HepG2 (cell line): ENCODE results near the gene GRK4. TPM values are rescaled to one million over a fixed set of nuclear protein-coding genes. Genes with fewer than 3 reads are reported as not detected.

Source experiments
- FOSL2 ChIP-seq: sonication (generic); formaldehyde crosslinking; IDR thresholded peaks from 2 replicates; pipeline ENCODE4 v1.4.0; 2020; ENCODE audit warnings: missing genetic modification reagents
- TAF1 ChIP-seq: sonication (generic); formaldehyde crosslinking; IDR thresholded peaks from 2 replicates; pipeline ENCODE4 v1.4.0; 2020; ENCODE audit warnings: missing genetic modification reagents
- ZBTB40 ChIP-seq, 2 experiments: fragments of 450-650 bp in 1 of 2; sonication (generic) in 1 of 2; formaldehyde crosslinking in 1 of 2; IDR thresholded peaks; 2 replicates each; pipeline versions ENCODE4 v1.6.1 to v1.8.0; 2016 to 2022; ENCODE audit warnings: antibody characterized with exemption in 1 of 2, mild to moderate bottlenecking in 1 of 2, missing genetic modification reagents in 1 of 2
- ZNF143 ChIP-seq: sonication (generic); formaldehyde crosslinking; IDR thresholded peaks from 2 replicates; pipeline ENCODE4 v1.4.0; 2020; ENCODE audit warnings: missing genetic modification reagents
- polyA plus RNA-seq, 8 experiments: library from polyadenylated mRNA; depleted of rRNA in 3 of 8; stranded (reverse) in 7 of 8; unstranded in 1 of 8; fragments of >200 nt; fragmentation: Illumina TruSeq in 4 of 8; extraction: Trizol in 4 of 8; gene quantifications; 2 replicates each; pipeline versions ENCODE4 v1.2.1 to v1.2.3, GENCODE V29; 2011 to 2016; ENCODE audit warnings: low read depth in 4 of 8, missing spikeins in 1 of 8, mixed read lengths in 1 of 8; ENCODE audit not compliant: insufficient read depth in 1 of 8
- total RNA-seq, 5 experiments: library from RNA; depleted of rRNA; stranded (reverse); fragments of >200 nt; fragmentation: Illumina TruSeq; extraction: Trizol; gene quantifications; 2 replicates each; pipeline ENCODE4 v1.2.3, GENCODE V29; 2016; ENCODE audit warnings: low read depth in 1 of 5
- TF ChIP-seq, protein P1 (sequence below): sonication (generic); formaldehyde crosslinking; IDR thresholded peaks from 2 replicates; pipeline ENCODE4 v1.5.1; 2020; ENCODE audit warnings: mild to moderate bottlenecking, missing genetic modification reagents, borderline replicate concordance
- TF ChIP-seq, protein P2 (sequence below): sonication (generic); formaldehyde crosslinking; IDR thresholded peaks from 2 replicates; pipeline ENCODE4 v1.4.0; 2020; ENCODE audit warnings: missing genetic modification reagents

Gene GRK4
- total and polyA plus RNA-seq, 2 of the 13 experiments (the other 11 are each of a cell fraction or from before 2014, with no cell fraction given) = 1.8 to 2.0 TPM

- TF ChIP-seq ZBTB40 (IDR thresholded peaks at IDR 0.05) (no peak), ZBTB40 (CRISPR knock-in tag; IDR thresholded peaks at IDR 0.05) (no peak), TAF1 (CRISPR knock-in tag) (peak; percentile 34; the same call in 1 of the 2 replicates), ZNF143 (CRISPR knock-in tag) (peak; percentile 27; the same call in 1 of the 2 replicates), FOSL2 (CRISPR knock-in tag) (peak; percentile 94)
- TF ChIP-seq, protein P1, sequence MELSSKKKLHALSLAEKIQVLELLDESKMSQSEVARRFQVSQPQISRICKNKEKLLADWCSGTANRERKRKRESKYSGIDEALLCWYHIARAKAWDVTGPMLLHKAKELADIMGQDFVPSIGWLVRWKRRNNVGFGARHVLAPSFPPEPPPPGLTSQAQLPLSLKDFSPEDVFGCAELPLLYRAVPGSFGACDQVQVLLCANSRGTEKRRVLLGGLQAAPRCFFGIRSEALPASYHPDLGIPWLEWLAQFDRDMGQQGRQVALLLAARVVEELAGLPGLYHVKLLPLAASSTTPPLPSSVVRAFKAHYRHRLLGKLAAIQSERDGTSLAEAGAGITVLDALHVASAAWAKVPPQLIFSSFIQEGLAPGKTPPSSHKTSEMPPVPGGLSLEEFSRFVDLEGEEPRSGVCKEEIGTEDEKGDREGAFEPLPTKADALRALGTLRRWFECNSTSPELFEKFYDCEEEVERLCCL (CRISPR knock-in tag) = no peak
- TF ChIP-seq, protein P2, sequence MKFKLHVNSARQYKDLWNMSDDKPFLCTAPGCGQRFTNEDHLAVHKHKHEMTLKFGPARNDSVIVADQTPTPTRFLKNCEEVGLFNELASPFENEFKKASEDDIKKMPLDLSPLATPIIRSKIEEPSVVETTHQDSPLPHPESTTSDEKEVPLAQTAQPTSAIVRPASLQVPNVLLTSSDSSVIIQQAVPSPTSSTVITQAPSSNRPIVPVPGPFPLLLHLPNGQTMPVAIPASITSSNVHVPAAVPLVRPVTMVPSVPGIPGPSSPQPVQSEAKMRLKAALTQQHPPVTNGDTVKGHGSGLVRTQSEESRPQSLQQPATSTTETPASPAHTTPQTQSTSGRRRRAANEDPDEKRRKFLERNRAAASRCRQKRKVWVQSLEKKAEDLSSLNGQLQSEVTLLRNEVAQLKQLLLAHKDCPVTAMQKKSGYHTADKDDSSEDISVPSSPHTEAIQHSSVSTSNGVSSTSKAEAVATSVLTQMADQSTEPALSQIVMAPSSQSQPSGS (CRISPR knock-in tag) = no peak
These were observed 14.1 kb downstream of the GRK4 start (continued) for GRCh38 chr4:2977211-2978088.
